Measurements from ENCODE around the gene NCOR2.

- TF ChIP-seq POLR2A (IDR thresholded peaks at IDR 0.05) (no peak), CTCF (IDR thresholded peaks at IDR 0.05) (no peak)
These were observed 35.5 kb downstream of the NCOR2 start for GRCh38 chr12:124531906-124532305.
